ENCODE results near the gene IARS1.

- TF ChIP-seq CTCF (IDR thresholded peaks at IDR 0.05; ENCODE audit: borderline replicate concordance, extremely low read depth, low read length, poor library complexity, severe bottlenecking) (no peak), EZH2 (IDR thresholded peaks at IDR 0.05; ENCODE audit: borderline replicate concordance, low read depth, low read length, severe bottlenecking) (no peak)
Observed at GRCh38 chr9:92293075-92293354, 482 bp downstream of the IARS1 start.
